Stomach (tissue), 4 donors: ENCODE measurements around the gene ATP8A2.

Experiments
- CTCF ChIP-seq, 7 experiments: fragments of 450-650 bp in 4 of 7; fragments of 200-600 bp in 3 of 7; sonication (generic) in 3 of 7; IDR thresholded peaks; one replicate each; pipeline ENCODE4 v1.5.1; 2016 to 2019; ENCODE audit warnings: antibody characterized with exemption in 7 of 7, control low read depth in 2 of 7, mild to moderate bottlenecking in 1 of 7
- POLR2A ChIP-seq, 4 donors: fragments of 450-650 bp; IDR thresholded peaks; one replicate each; pipeline ENCODE4 v1.6.1; 2016; ENCODE audit warnings: antibody characterized with exemption in 4 of 4, control low read depth in 2 of 4, mild to moderate bottlenecking in 1 of 4, moderate library complexity in 1 of 4
- POLR2AphosphoS5 ChIP-seq, 3 donors: sonication (generic); formaldehyde crosslinking; IDR thresholded peaks; one replicate each; pipeline ENCODE4 v1.6.1; 2016; ENCODE audit warnings: antibody characterized with exemption in 3 of 3

- TF ChIP-seq CTCF (IDR thresholded peaks at IDR 0.05) (no peak), POLR2A (IDR thresholded peaks at IDR 0.05) (no peak), POLR2AphosphoS5 (IDR thresholded peaks at IDR 0.05) (no peak)
Observed at GRCh38 chr13:26015271-26016125, 643.7 kb downstream of the ATP8A2 start.
